C4-2B (cell line): ENCODE results near the gene ANKMY1.

Experiments used
- ZFX ChIP-seq: fragments of 450-650 bp; IDR thresholded peaks from 2 replicates; pipeline ENCODE4 v1.6.1; 2017
- TF ChIP-seq, protein P1 (sequence below): fragments of 450-650 bp; conservative IDR thresholded peaks from 2 replicates; pipeline ENCODE4 v1.5.1; 2017; ENCODE audit warnings: mild to moderate bottlenecking

DNA sequence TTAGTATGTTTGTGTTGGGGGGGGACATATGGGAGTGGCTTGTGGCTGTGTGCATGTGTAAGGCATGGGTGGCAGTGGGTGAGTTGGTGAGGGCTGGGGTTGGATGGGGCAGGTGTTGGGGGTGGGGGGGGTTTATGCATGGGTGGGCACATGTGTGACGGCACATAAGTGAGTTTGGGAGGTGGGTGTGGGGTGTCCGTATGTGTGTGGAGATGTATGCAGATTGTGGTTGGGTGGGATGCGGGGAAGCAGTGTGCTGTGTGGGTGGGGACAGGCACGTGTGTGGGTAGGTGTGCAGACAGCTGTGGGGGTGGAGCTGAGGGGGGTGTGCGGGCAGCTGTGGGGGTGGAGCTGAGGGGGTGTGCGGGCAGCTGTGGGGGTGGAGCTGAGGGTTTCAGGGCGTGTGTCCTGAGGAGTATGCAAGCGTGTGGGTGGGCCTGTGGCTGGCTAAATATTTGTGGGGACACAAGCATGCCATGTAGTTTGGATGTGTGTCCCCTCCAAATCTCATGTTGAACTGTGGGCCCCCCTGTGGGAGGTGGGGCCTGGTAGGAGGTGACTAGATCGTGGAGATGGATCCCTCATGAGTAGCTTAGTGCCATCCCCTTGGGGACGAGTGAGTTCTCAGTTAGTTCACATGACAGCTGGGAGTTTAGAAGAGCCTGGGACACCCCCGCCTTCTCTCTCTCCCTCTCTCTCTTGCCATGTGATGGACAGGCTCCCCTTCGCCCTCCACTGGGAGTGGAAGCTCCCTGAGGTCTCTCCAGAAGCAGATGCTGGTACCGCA, 59.4 kb downstream of the ANKMY1 start:
- TF ChIP-seq, protein P1, sequence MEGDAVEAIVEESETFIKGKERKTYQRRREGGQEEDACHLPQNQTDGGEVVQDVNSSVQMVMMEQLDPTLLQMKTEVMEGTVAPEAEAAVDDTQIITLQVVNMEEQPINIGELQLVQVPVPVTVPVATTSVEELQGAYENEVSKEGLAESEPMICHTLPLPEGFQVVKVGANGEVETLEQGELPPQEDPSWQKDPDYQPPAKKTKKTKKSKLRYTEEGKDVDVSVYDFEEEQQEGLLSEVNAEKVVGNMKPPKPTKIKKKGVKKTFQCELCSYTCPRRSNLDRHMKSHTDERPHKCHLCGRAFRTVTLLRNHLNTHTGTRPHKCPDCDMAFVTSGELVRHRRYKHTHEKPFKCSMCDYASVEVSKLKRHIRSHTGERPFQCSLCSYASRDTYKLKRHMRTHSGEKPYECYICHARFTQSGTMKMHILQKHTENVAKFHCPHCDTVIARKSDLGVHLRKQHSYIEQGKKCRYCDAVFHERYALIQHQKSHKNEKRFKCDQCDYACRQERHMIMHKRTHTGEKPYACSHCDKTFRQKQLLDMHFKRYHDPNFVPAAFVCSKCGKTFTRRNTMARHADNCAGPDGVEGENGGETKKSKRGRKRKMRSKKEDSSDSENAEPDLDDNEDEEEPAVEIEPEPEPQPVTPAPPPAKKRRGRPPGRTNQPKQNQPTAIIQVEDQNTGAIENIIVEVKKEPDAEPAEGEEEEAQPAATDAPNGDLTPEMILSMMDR, result no peak
- TF ChIP-seq ZFX, result no peak
